Breast epithelium (tissue), 3 donors: ENCODE results near the gene ZNF236.

ENCODE experiments used
- POLR2AphosphoS5 ChIP-seq, 3 donors: sonication (generic); formaldehyde crosslinking; IDR thresholded peaks; one replicate each; pipeline ENCODE4 v1.6.1; 2017; ENCODE audit warnings: antibody characterized with exemption in 3 of 3
- TF ChIP-seq, protein P1 (sequence below), 3 donors: fragments of 450-650 bp; IDR thresholded peaks; one replicate each; pipeline ENCODE4 v1.5.1; 2016 to 2017; ENCODE audit warnings: antibody characterized with exemption in 3 of 3, mild to moderate bottlenecking in 3 of 3, moderate library complexity in 3 of 3

DNA sequence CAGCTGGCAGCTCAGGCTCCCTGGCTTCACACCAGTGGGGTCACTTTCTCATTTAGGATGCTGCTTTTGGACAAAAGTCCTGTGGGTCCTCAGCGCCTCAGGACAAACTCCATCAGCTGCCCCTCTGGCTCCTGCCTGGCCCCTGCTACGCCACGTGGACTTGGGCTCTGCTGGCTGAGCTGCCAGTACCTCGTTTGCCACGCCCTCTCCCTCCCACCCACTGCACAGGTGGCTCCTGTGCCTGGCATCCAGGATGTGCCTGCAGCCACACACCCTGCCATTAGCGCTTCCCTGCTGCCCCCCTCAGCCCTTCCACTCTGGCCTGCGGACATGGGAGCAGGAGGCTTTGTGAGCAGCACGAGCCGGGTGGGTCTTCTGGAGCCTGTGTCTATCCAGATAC is 118.9 kb downstream of the ZNF236 start:
- TF ChIP-seq, protein P1, sequence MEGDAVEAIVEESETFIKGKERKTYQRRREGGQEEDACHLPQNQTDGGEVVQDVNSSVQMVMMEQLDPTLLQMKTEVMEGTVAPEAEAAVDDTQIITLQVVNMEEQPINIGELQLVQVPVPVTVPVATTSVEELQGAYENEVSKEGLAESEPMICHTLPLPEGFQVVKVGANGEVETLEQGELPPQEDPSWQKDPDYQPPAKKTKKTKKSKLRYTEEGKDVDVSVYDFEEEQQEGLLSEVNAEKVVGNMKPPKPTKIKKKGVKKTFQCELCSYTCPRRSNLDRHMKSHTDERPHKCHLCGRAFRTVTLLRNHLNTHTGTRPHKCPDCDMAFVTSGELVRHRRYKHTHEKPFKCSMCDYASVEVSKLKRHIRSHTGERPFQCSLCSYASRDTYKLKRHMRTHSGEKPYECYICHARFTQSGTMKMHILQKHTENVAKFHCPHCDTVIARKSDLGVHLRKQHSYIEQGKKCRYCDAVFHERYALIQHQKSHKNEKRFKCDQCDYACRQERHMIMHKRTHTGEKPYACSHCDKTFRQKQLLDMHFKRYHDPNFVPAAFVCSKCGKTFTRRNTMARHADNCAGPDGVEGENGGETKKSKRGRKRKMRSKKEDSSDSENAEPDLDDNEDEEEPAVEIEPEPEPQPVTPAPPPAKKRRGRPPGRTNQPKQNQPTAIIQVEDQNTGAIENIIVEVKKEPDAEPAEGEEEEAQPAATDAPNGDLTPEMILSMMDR (IDR thresholded peaks at IDR 0.05) = no peak
- no peak for TF ChIP-seq POLR2AphosphoS5 (IDR thresholded peaks at IDR 0.05)
